ENCODE data around the gene SAFB2.

Gene SAFB2

GRCh38 chr19:5622465-5623396 is at the start of gene SAFB2, which contains the start of gene SAFB:
TSS of gene SAFB2 (minus strand) at chr19:5622776. CDS start at chr19:5622715, 61 bp downstream.
TSS of gene SAFB (plus strand) at chr19:5623083. CDS start at chr19:5623206, 123 bp downstream.
- peak; percentile 100 for DNase-seq

GRCh38 chr19:5671600-5671999 is 49.0 kb upstream of the SAFB2 start:
- no peak for DNase-seq

- DNase-seq: no peak
Observed at GRCh38 chr19:5669212-5669611, 46.6 kb upstream of the SAFB2 start.

GRCh38 chr19:5667751-5668271 is 45.2 kb upstream of the SAFB2 start:
- DNase-seq: no peak

- DNase-seq: no peak
Observed at GRCh38 chr19:5666921-5667610, 44.5 kb upstream of the SAFB2 start.

GRCh38 chr19:5665781-5666513 is 43.4 kb upstream of the SAFB2 start:
- no peak for DNase-seq

- DNase-seq: no peak
Observed at GRCh38 chr19:5664515-5664914, 41.9 kb upstream of the SAFB2 start.

GRCh38 chr19:5663904-5664303 is 41.3 kb upstream of the SAFB2 start:
- no peak for DNase-seq

GRCh38 chr19:5661483-5661882 is 38.9 kb upstream of the SAFB2 start:
- no peak for DNase-seq

- DNase-seq: no peak
Observed at GRCh38 chr19:5655412-5655811, 32.8 kb upstream of the SAFB2 start.

- no peak for DNase-seq
Observed at GRCh38 chr19:5654931-5655330, 32.4 kb upstream of the SAFB2 start.

GRCh38 chr19:5652261-5652660 is 29.7 kb upstream of the SAFB2 start:
- DNase-seq: no peak

- DNase-seq: no peak
Observed at GRCh38 chr19:5651361-5651760, 28.8 kb upstream of the SAFB2 start.

GRCh38 chr19:5648464-5648863 is 25.9 kb upstream of the SAFB2 start:
- DNase-seq: no peak

GRCh38 chr19:5646703-5647102 is 24.1 kb upstream of the SAFB2 start:
- no peak for DNase-seq

GRCh38 chr19:5645409-5645808 is 22.8 kb upstream of the SAFB2 start:
- no peak for DNase-seq

- no peak for DNase-seq
Observed at GRCh38 chr19:5644037-5644436, 21.5 kb upstream of the SAFB2 start.

- DNase-seq: no peak
Observed at GRCh38 chr19:5643060-5643459, 20.5 kb upstream of the SAFB2 start.

- DNase-seq: no peak
Observed at GRCh38 chr19:5642204-5642603, 19.6 kb upstream of the SAFB2 start.

- no peak for DNase-seq
Observed at GRCh38 chr19:5641171-5641570, 18.6 kb upstream of the SAFB2 start.

GRCh38 chr19:5637971-5638370 is 15.4 kb upstream of the SAFB2 start:
- DNase-seq: no peak

- DNase-seq: peak; percentile 45 to 47
Observed at GRCh38 chr19:5635427-5635826, 12.9 kb upstream of the SAFB2 start.

GRCh38 chr19:5632657-5633056 is 10.1 kb upstream of the SAFB2 start:
- DNase-seq: peak in 1 of 2 donors; percentile 31

All from inflammatory macrophage treated with lipopolysaccharide for 1 hour (primary cell).